Activated T-cell treated with anti-CD3 and anti-CD28 coated beads, Interleukin-2, amount 50 U/mL, for 4 hours (primary cell): ENCODE data around the gene PARN. TPM values are rescaled to one million over a fixed set of nuclear protein-coding genes. Genes with fewer than 3 reads are reported as not detected.

ENCODE experiments used
- ATAC-seq, 2 donors: fragments of 200-7000 bp; cut with Tn5 transposase; one replicate each; pipeline ENCODE4 v1.10.0; 2021
- DNase-seq: peaks from one replicate; pipeline ENCODE4 v3.0.0-alpha.2; 2020
- H3K27me3 Mint-ChIP-seq: one replicate; pipeline ENCODE4 v1.8.0; 2021; ENCODE audit warnings: low read depth, mixed read lengths
- H3K36me3 Mint-ChIP-seq: one replicate; pipeline ENCODE4 v1.8.0; 2022; ENCODE audit warnings: mixed read lengths; ENCODE audit not compliant: insufficient read depth
- H3K4me1 Mint-ChIP-seq: one replicate; pipeline ENCODE4 v1.8.0; 2021; ENCODE audit warnings: low read depth, mixed read lengths
- H3K4me3 Mint-ChIP-seq: one replicate; pipeline ENCODE4 v1.8.0; 2021; ENCODE audit warnings: mild to moderate bottlenecking, moderate library complexity, mixed read lengths
- H3K9me3 Mint-ChIP-seq: one replicate; pipeline ENCODE4 v1.8.0; 2021; ENCODE audit warnings: mixed read lengths
- total RNA-seq, 3 donors: library from RNA; stranded (reverse); gene quantifications; one replicate each; pipeline ENCODE4 v1.2.1, GENCODE V29; 2021

PARN gene
- total RNA-seq, 3 donors from 2014 or later = 45.0 to 52.8 (median 47.3) TPM

DNA sequence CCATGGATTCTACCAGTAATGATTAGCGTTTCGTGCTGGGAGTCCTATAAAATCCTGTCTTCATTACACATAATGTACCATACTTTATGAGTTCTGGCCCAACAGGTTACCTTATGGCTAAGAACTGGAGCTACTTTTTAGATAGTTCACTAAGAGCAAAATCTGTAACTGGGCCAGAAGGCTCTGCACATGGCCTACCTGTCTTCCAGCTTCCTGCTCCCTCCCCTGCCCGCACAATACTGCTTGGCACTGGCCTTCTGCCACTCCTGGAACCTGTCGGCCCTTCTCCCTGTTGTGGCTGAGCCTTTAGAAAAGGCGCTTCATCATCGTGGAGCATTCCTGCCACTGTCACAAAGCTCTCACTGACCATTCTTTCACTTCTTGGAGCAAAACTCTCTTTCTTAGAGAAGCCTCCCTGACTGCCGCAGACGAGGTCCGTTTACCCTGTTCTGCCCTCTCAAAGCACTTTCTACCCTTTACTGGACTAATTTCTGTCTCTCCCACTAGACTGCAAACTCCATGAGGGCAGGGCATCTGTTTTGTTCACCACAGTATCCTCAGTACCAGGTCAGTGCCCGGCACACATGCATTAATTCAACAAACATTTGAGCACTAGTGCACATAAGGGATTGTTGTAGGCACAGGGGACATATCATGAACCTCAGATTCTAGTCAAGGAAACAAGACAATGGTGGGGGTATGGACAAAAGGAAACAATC lies 116.5 kb downstream of the PARN start:
- ATAC-seq (no peak), DNase-seq (no peak)
- Mint-ChIP-seq H3K4me3 (no peak overlapping the region), H3K9me3 (no peaks in the 10 kb centered on the region), H3K36me3 (peaks cover 5% of the 10 kb centered on the region), H3K4me1 (peaks cover 2% of the 10 kb centered on the region), H3K27me3 (no peaks in the 10 kb centered on the region)

DNA sequence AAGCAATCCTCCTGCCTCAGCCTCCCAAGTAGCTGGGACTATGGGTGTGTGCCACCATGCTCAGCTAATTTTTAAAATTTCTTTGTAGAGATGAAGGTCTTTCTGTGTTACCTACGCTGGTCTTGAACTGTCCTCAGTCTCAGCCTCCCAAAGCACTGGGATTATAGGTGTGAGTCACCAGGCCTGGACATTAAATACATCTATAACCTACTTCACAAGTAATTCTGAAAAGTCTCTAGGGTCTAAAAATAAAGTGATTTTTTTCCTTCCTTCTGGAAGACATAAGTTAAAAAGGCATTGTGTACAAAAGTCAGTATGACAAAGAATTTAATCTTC lies 118.3 kb downstream of the PARN start:
- DNase-seq (no peak), ATAC-seq (no peak)
- Mint-ChIP-seq H3K36me3 (peaks cover 8% of the 10 kb centered on the region), H3K27me3 (no peaks in the 10 kb centered on the region), H3K4me1 (peaks cover 2% of the 10 kb centered on the region), H3K9me3 (no peaks in the 10 kb centered on the region), H3K4me3 (no peak overlapping the region)

- no peak for DNase-seq
- no peak for ATAC-seq
These were observed 118.9 kb downstream of the PARN start for GRCh38 chr16:14510939-14511799.

GRCh38 chr16:14510581-14510938 lies 119.5 kb downstream of the PARN start:
- no peak for ATAC-seq

More at GRCh38 chr16:14510939-14511799, 118.9 kb downstream of the PARN start:
- H3K36me3 Mint-ChIP-seq = peaks cover 8% of the 10 kb centered on the region
- H3K4me1 Mint-ChIP-seq = peaks cover 2% of the 10 kb centered on the region
- H3K9me3 Mint-ChIP-seq = no peaks in the 10 kb centered on the region
- H3K4me3 Mint-ChIP-seq = no peak overlapping the region
- no peaks in the 10 kb centered on the region for H3K27me3 Mint-ChIP-seq

GRCh38 chr16:14509675-14510132 lies 120.4 kb downstream of the PARN start:
- ATAC-seq (no peak), DNase-seq (no peak)
- Mint-ChIP-seq H3K27me3 (no peaks in the 10 kb centered on the region), H3K9me3 (no peaks in the 10 kb centered on the region), H3K36me3 (peaks cover 11% of the 10 kb centered on the region), H3K4me3 (no peak overlapping the region), H3K4me1 (peaks cover 5% of the 10 kb centered on the region)

More at GRCh38 chr16:14510581-14510938, 119.5 kb downstream of the PARN start:
- H3K4me3 Mint-ChIP-seq = no peak overlapping the region
- H3K4me1 Mint-ChIP-seq = peaks cover 5% of the 10 kb centered on the region
- peaks cover 11% of the 10 kb centered on the region for H3K36me3 Mint-ChIP-seq
- no peak for DNase-seq
- H3K9me3 Mint-ChIP-seq = no peaks in the 10 kb centered on the region
- no peaks in the 10 kb centered on the region for H3K27me3 Mint-ChIP-seq

DNA sequence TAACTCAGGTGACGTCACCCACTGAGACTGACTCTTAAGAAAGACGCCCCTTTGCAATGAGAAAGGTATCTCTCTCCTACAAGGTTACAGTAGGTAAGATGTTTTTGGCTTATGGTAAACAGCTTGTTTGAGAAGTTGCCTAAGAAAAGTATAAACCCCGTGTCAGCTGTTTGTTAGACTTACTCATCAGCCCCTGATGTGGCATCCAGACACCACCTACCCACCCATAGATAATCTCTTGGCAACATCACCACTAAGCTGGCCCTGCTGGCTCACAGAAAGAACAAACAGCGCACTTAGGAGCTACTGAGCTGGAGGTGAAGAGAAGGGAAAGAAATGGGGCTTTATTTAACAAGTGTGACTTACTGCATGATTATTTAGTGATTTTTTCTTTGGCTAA lies 121.0 kb downstream of the PARN start:
- Mint-ChIP-seq H3K9me3 (no peaks in the 10 kb centered on the region), H3K27me3 (no peaks in the 10 kb centered on the region), H3K36me3 (peaks cover 11% of the 10 kb centered on the region), H3K4me1 (peaks cover 5% of the 10 kb centered on the region), H3K4me3 (no peak overlapping the region)
- DNase-seq (no peak), ATAC-seq (no peak)

DNA sequence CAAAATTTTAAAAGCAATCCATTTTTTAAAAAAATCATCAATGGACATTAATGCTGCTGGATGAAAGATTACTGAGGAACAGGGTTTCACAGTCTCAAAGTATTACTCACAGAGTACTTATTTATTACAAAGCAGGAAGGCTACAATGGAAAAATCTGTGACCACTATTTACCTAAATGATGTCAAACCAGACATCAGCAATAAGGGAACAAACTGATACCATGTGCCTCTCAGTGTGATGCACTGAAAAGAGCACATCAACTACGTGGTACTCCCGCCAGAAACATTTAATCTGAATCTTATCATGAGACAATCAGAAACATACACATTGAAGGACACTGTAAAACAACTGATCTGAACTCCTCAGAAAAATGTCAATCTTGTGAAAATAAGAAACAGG lies 124.2 kb downstream of the PARN start:
- Mint-ChIP-seq H3K4me3 (no peak overlapping the region), H3K4me1 (peaks cover 6% of the 10 kb centered on the region), H3K9me3 (no peaks in the 10 kb centered on the region), H3K36me3 (peaks cover 5% of the 10 kb centered on the region), H3K27me3 (no peaks in the 10 kb centered on the region)
- ATAC-seq (no peak), DNase-seq (no peak)

DNA sequence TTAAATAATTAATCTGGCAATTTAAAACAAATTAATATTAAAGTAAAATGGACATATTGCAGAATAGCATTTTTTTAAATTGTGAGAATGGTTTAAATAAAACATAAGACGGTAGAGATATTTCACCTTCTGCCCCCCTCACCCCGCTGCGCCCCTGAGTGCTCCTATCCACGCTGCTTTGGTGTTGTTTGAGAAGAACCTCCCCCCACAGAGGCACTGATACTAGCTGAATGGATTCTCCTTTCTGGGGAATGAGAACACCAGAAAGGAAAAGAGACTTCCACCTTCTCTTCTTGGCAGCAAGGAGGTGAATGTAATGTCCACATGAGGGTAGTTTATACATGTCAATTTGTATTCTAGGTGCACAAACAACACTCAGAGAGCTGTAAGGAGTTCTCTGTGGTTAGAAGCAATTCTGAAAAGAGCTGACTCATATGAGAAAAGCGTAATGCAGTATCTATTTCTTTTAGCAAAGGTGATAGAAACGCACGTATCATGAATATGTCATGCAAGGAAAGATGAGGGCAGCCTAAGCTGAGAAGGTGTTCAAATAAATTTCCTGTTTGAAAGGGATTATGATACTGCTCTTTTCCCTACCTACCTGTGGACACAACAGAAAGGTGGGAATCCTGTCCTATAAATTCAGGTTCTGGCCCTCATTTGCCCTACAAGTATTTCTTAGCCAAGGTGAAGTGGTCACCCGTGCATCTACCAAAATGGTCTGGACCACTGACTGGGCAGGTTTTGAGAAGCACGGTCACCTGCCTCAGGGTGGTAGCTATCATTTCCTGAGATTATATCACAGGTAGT lies 126.9 kb downstream of the PARN start:
- Mint-ChIP-seq H3K4me1 (peaks cover 8% of the 10 kb centered on the region), H3K36me3 (peaks cover 12% of the 10 kb centered on the region), H3K4me3 (no peak overlapping the region), H3K9me3 (no peaks in the 10 kb centered on the region), H3K27me3 (no peaks in the 10 kb centered on the region)
- ATAC-seq = peak; percentile 18 to 65
- DNase-seq = no peak

DNA sequence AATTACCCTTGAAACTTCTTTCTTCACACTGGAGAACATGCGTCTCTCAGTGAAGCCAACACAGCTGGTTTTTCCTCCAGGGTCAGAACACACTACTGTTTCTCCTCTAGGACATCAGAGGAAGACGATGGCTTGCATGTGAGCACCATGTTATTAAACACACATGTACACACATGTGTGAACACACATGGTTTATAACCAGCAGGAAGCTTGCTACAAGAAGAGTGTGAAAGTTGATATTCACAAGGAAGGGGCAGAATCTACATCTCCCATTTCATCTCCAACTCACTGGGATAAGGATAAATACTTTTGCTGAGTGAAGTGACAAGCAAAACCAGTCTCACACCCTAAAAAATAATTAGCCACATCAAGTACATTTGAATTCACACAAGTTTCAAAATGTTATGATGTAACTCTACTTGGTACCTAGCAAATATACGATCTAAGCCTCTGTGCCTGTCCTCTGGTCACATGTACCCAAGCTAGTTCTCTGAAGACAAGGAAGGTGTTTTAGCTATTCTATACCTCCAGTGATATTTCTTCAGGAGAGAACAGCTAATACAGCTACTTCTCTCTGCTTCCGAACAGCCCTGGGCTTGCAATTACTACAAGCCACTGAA lies 127.7 kb downstream of the PARN start:
- Mint-ChIP-seq H3K4me1 (peaks cover 8% of the 10 kb centered on the region), H3K36me3 (peaks cover 10% of the 10 kb centered on the region), H3K4me3 (no peak overlapping the region), H3K27me3 (no peaks in the 10 kb centered on the region), H3K9me3 (no peaks in the 10 kb centered on the region)
- DNase-seq (no peak), ATAC-seq (no peak)

DNA sequence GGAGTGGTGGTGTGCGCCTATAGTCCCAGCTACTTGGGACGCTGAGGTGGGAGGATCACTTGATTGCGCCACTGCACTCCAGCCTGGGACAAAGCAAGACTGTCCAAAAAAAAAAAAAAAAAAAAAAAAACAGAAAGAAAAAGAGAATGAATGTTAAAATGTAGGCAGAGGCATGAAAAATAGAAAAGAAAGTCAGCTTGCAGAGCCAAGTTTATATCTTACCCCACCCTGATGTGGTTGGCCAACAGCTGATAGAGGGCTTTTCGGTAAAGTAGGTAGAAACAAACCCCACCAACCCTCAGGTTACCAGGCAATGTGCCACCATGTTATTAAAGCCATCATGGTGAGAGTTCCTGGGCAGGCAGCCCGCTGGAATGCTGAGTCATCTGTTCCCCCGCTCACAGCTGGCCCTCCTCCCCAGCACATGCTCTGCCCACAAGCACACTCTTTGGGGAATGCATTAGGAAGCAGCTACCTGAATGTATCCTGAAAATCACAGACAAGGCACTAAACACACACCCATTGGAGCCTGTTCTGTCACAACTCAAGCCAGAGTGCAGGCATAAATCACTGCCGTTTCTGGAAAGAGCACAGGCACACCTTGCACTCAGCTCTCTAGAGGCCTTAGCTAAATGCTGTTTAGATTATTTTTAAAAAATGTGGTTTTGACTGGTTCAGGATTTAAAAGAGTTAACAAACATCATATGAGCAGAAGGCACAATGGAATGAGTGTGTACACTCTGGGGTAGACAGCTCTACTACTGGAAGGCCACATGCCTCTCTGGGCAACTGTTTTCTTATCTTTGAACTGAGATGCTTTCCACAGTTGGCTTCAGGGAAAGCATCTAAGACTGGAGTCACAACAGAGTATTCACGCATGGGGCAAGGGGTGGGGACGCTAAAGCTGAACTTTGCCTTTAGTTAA lies 128.5 kb downstream of the PARN start:
- peaks cover 10% of the 10 kb centered on the region for H3K36me3 Mint-ChIP-seq
- peaks cover 8% of the 10 kb centered on the region for H3K4me1 Mint-ChIP-seq
- no peak overlapping the region for H3K4me3 Mint-ChIP-seq
- H3K9me3 Mint-ChIP-seq = no peaks in the 10 kb centered on the region
- ATAC-seq (no peak), DNase-seq (no peak)
- H3K27me3 Mint-ChIP-seq = no peaks in the 10 kb centered on the region

DNA sequence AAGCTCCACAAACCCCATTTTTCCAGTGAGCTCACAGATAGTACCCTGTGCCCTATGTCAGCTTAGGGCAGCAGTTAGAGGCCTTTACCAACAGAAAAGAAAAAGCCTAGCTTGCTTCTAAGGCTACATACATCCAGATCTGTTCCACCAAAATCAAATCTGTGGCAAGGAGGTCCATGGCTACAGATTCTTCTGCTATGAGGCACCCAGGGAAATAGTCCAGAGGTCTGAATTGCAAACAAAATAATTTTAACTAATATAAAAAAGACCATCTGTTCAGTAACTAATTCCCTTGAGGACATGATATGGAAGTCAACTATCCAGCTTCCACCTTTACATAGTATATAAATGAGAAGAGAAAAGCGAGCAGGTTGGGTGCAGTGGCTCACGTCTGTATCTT lies 129.3 kb downstream of the PARN start:
- Mint-ChIP-seq H3K27me3 (no peaks in the 10 kb centered on the region), H3K4me3 (no peak overlapping the region), H3K9me3 (no peaks in the 10 kb centered on the region), H3K36me3 (peaks cover 7% of the 10 kb centered on the region), H3K4me1 (peaks cover 5% of the 10 kb centered on the region)
- DNase-seq = no peak
- ATAC-seq = no peak

DNA sequence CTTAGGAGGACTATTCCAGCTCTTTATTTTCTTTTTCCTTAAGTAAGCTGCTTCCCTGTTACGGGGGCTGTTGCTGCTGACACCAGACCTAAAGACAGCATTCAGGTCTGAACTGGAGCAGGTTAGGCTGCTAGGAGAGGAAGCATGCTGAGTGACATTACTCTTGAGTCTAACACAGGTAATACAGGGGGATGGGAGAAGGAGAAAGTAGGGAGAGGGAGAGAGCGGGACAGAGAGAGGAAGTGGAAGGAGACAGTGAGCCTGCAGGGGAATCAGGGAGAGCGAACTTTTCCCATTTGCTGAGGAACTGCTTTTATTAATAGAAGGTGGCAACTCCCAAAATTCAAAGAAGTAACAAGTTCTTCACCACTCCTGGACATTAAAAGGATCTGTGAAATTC lies 130.9 kb downstream of the PARN start:
- DNase-seq = no peak

More for the DNA sequence above, 130.9 kb downstream of the PARN start:
- H3K4me3 Mint-ChIP-seq = no peak overlapping the region
- peaks cover 21% of the 10 kb centered on the region for H3K36me3 Mint-ChIP-seq
- H3K4me1 Mint-ChIP-seq = peaks cover 10% of the 10 kb centered on the region
- ATAC-seq = no peak
- no peaks in the 10 kb centered on the region for H3K27me3 Mint-ChIP-seq
- H3K9me3 Mint-ChIP-seq = no peaks in the 10 kb centered on the region
